ENCODE data around the gene CBL. TPM values are rescaled to one million over a fixed set of nuclear protein-coding genes. Genes with fewer than 3 reads are reported as not detected.
A peak's percentile ranks its signal among the peaks of the same experiment; 100 is the strongest.

Gene CBL
- total RNA-seq, 1 experiment from 2014 or later, result 56.4 TPM

- no peak within 1 kb of the TSS for H2BK12ac ChIP-seq (ENCODE audit: insufficient read length, low read depth, low read length)
- Mint-ChIP-seq H3K27me3 (ENCODE audit: low read depth) (peaks cover 10% of the 10 kb centered on the region), H3K9me3 (no peaks in the 10 kb centered on the region; a peak in 1 of 5 replicates), H3K4me1 (peaks cover 46 to 71% of the 10 kb centered on the region in 2 experiments), H3K36me3 (ENCODE audit: insufficient read depth in 1 of 3, low read depth in 3 of 3) (peaks cover 13 to 18% (median 15%) of the 10 kb centered on the region in 3 experiments), H3K27ac (peak within 1 kb of the TSS; percentile 99 to 100 (median 100)), H3K4me3 (peak within 1 kb of the TSS; percentile 99)
- H4K5ac ChIP-seq (ENCODE audit: insufficient read length, low read depth, low read length), result peak within 1 kb of the TSS; percentile 73
- H3K4me1 ChIP-seq (ENCODE audit: insufficient read depth, low read length), result no peaks in the 10 kb centered on the region; the same call in 1 of the 2 replicates
- H3K56ac ChIP-seq (ENCODE audit: insufficient read length, low read depth, low read length), result peak within 1 kb of the TSS; percentile 4
- H3K23ac ChIP-seq (ENCODE audit: insufficient read length, low read depth, low read length), result no peak within 1 kb of the TSS
- peak within 1 kb of the TSS; percentile 97 for H3K9ac ChIP-seq (ENCODE audit: extremely low read depth, insufficient read length, low read length)
- H2BK120ac ChIP-seq (ENCODE audit: low read depth, low read length, poor library complexity, severe bottlenecking), result no peak within 1 kb of the TSS
- no peak within 1 kb of the TSS for H2BK20ac ChIP-seq (ENCODE audit: low read depth, low read length, poor library complexity, severe bottlenecking)
- H3K79me1 ChIP-seq (ENCODE audit: insufficient read depth, low read depth, low read length, poor library complexity, severe bottlenecking), result peaks cover 9% of the 10 kb centered on the region
- H4K20me1 ChIP-seq (ENCODE audit: control insufficient read depth, insufficient read depth, insufficient read length), result no peaks in the 10 kb centered on the region
- no peak within 1 kb of the TSS for H3T11ph ChIP-seq (ENCODE audit: low read length)
- peak; percentile 98 for DNase-seq
- H3K9me3 ChIP-seq (ENCODE audit: control insufficient read depth, low read depth, low read length), result no peaks in the 10 kb centered on the region
- H2AK5ac ChIP-seq (ENCODE audit: insufficient read length, low read length), result no peak within 1 kb of the TSS
- peaks cover 12% of the 10 kb centered on the region for H3K23me2 ChIP-seq (ENCODE audit: insufficient read length, low read depth, low read length, poor library complexity, severe bottlenecking)
- peak within 1 kb of the TSS; percentile 48 for H4K91ac ChIP-seq (ENCODE audit: insufficient read length, low read depth, low read length)
- H3K27ac ChIP-seq (ENCODE audit: insufficient read length, low read depth, low read length), result no peak within 1 kb of the TSS
- peak within 1 kb of the TSS; percentile 88 for H3K14ac ChIP-seq (ENCODE audit: insufficient read depth, low read length)
- H2BK15ac ChIP-seq (ENCODE audit: low read depth, low read length), result no peak within 1 kb of the TSS
- peak within 1 kb of the TSS; percentile 91 for H3K18ac ChIP-seq (ENCODE audit: insufficient read length, low read depth, low read length)
- no peak within 1 kb of the TSS for H2AFZ ChIP-seq (ENCODE audit: low read length)
- peak within 1 kb of the TSS; percentile 86 for H2BK5ac ChIP-seq (ENCODE audit: insufficient read length, low read length)
- H3K79me2 ChIP-seq (ENCODE audit: insufficient read depth, low read length), result peaks cover 13% of the 10 kb centered on the region; the same call in 1 of the 2 replicates
- H3K4me2 ChIP-seq (ENCODE audit: insufficient read depth, insufficient read length, low read length), result peak within 1 kb of the TSS; percentile 97
- TF ChIP-seq CTCF (conservative IDR thresholded peaks at IDR 0.05), result no peak
- no CpG with 5 or more reads among the region's 54 CpGs for WGBS (ENCODE audit: extremely low coverage, insufficient read length, low lambda C conversion rate)
- H3K4ac ChIP-seq (ENCODE audit: low read depth, low read length), result peak within 1 kb of the TSS; percentile 1
- H3K27me3 ChIP-seq (ENCODE audit: insufficient read depth, low read length), result peaks cover 5% of the 10 kb centered on the region
- no peak within 1 kb of the TSS for H4K8ac ChIP-seq (replicated peaks; ENCODE audit: insufficient read length, low read depth, low read length)
Observed at GRCh38 chr11:119334174-119334930, 128.2 kb downstream of the CBL start, which contains the start of gene RNF26. Gene RNF26, plus strand, starts transcription at chr11:119334527. Its CDS starts 596 bp downstream, at chr11:119335123.

All from H9 (cell line).